IPS-NIHi7 (cell line): ENCODE data around the gene CCDC138.

ENCODE experiments used
- DNase-seq: peaks from one replicate; pipeline ENCODE4 v3.0.0; 2012; ENCODE audit warnings: mixed read lengths; ENCODE audit errors: extremely low spot score

Gene CCDC138

DNA sequence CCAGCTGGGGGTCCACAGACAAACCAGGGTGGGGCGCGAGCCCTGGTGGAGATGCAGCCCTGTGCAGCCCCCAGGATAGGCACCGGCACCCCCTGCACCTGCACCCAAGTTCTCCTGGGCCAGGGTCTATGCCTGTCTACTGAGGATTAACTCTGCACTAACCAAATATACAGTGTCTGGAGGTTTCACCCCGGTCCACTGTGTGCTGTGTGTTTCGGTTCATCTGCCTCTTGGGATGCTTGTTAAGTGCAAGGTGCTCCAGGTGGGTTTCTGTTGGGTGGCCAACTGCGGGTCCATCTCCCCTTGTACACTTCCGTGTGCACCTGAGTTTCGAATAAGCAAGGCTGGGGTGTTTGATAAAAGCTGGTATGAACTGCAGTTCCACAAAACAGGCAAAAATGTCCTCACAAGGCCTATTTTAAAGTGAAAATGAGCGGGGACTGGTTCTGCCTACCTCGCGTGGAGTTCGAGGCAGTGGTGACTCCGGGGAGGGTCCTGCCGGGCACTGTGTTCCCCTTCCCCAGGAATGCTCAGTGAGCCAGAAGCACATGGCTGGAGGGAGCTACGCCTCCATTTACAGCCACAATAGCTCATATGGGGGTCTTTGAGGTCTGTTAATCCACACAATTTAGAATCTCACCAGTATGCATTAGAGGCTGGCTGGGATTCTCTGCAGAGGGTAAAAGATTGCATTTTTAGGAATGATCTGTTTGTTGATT lies 131.7 kb downstream of the CCDC138 start:
- DNase-seq, result no peak

DNA sequence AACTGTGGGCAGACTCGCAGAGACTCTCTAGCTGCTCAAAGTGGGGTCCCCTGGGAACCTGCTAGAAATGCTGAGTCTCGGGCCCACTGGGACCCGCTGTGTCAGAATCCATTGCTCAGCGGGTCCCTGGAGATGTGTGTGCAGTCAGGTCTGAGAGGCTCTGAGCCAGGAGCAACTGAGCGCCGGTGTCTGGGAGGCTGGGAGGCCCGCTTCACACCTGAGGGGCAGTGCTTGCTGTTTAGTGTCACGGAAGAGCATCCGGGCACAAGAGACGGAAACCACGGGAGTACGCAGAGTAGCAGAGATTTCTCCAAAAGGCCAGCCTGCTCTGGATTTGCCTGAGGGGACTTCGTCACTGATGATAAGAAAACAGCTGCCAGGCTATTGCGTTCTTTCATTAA lies 132.4 kb downstream of the CCDC138 start:
- DNase-seq, result no peak

DNA sequence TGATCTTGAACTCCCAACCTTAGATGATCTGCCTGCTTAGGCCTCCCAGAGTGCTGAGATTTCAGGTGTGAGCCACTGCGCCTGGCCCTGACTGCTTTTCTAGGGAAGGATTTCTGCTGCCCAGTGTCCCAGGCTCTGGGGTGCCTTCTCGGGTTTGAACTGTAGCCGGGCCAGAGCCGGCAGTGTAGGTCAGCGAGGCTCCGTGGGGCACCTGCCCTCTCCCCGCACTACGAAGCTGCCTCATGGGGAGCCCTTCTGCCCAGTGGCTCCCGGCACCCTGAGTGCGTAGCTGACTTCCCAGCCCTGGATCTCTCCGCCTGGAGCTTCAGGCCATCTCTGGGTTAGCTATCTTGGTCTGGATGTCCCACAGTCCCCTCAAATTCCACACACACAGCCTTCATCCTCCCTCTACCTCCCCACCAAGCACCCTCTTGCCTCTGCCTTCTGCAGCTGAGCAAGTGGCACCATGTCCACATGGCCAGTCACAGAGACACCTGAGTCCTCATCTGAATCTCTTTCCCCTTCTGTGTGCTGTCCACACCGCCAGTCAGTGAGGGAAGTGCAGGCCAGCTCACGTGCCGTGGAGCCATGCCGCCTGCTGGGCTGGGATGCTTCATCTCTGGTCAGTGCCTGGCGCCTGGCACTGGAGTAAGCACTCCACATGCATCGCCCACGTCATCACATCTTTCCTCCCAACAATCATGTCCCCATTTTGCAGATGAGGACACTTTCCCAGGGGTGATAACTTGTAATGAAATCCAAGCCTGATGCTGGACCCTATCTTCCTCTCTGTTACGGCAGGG lies 133.2 kb downstream of the CCDC138 start:
- DNase-seq, result no peak

DNA sequence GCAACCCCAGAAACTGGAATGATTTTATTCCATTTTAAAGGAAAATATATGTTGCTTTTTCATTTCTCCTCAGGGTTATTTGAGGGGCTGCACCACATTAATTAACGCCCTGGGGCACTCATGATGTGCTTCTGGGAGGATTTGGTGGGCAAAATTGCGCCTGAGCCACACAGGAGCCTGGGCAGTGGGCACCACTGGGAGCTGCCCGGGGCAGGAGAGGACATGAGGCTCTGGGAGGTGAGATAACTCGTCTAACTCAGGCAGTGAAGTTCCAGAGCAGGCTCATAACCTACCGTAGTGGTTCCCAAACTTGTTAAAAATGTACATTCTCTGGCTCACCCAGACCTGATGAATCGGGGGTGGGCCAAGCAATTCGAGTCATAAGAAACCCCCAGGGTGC lies 134.1 kb downstream of the CCDC138 start:
- DNase-seq, result no peak

GRCh38 chr2:108921096-108922030 lies 134.8 kb downstream of the CCDC138 start:
- no peak for DNase-seq

- no peak for DNase-seq
Observed at GRCh38 chr2:108922141-108922915, 135.8 kb downstream of the CCDC138 start.

DNA sequence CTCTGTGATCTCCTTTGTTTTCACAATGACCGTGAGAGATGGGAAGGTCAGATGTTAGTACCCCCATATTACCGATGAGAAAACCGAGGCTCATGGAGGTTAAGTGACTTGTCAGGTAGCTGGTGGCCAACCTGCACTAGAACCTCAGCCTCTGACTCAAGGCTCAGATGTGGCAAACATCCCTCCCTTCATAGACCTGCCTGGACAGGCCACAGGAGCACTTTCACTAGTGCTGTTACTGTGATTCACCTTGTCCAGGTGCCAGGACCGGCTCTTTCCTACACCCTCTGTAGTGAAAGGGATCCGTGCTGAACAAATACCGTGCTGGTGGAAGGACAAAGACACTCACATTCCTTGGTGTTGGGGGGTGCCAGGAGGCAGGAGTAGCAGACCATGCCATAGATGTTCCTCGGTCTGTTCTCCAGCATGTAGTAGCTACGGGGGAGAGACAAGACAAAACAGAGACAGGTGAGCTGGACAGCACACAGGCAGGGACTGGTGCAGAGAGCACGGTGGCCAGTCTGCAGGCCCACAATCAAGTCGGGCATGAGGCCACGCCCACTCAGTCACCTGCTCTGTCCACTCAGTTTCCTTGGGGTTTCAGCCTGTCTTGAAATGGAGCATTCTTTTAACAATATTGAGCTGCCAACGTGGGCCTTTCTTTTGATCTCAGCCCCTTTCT lies 136.6 kb downstream of the CCDC138 start:
- DNase-seq, result no peak

DNA sequence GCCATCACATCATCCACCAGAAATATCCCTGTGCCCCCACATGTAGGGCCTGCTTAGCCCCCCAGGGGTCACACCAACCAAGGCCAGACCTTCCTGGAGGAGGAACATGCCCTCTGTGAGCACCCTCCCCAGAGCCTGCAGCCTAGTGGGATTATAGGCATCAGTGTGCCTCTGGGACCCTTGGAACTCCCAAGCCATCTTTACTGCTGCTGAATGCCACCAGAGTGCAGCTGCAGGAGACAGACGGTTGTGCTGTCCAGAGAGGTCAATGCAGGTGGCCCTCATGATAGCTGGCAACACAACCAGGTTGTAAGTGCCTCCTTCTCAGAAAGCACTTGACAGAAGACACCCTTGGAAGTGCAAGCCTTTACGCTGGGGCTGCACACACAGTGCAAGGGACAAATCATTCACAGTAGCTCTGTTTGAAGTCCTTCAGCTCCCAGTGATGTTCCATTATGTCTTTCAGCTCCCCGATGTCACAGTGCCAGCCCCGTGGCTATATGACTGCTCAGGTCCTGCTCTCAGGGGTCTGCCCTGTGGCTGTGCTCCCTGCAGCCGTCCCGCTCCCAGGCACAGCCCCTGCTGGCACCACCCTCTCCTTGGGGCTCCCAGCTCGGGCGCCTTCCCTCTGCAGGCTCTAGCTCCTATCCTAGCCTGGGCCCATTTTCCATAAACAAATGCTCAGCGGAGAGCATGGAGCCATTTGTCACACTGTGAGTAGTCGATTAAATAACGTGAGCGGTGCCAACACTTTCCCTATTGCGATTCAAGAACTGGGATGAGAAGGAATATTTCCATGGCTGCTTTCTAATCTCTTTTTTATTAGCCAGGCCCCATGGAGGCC lies 137.4 kb downstream of the CCDC138 start:
- DNase-seq, result no peak

GRCh38 chr2:108924580-108925251 lies 138.1 kb downstream of the CCDC138 start:
- DNase-seq, result no peak

- no peak for DNase-seq
Observed at GRCh38 chr2:108925286-108925685, 138.7 kb downstream of the CCDC138 start.

DNA sequence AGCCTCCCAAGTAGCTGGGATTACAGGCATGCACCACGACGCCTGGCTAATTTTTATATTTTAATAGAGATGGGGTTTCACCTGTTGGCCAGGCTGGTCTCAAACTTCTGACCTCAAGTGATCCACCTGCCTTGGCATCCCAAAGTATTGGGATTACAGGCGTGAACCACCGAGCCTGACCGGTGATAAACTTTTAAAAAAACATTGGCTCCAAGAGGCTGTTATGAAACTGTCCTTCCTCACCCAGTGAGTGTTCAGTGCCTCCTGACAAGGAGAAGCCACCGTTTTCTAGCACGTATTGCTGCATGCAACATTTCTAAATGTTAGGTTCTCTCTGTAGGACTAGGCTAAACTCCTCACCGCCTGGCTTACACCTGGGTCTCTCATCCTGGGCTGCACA lies 139.2 kb downstream of the CCDC138 start:
- no peak for DNase-seq
